ENCODE data around the gene TMEM132A. TPM values are rescaled to one million over a fixed set of nuclear protein-coding genes. Genes with fewer than 3 reads are reported as not detected.

TMEM132A gene
- polyA plus RNA-seq, 1 experiment: 17.9 TPM

DNA sequence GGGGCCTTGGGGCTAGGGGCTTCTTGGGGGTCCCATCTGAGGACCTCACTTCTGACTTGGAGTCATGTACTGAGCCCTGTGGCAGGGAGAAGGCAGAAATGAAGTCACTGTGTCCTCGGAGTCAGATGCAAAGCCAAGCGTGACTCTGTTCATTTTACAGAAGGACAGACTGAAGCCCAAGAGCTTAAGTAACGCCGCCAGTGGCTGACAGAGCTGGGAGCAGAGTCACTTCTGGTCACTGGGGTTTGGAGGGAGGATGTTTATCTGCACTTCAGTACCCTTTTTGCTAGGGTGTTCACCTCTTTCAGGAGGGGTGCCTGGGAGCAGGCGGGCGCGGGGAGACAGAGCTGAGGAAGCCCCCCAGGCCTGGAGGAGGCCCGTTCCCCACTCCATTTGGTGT is 57.9 kb downstream of the TMEM132A start:
- Histone ChIP-seq H3K27me3 (ENCODE audit: control insufficient read depth, insufficient read depth, low read length) (peaks cover 2% of the 10 kb centered on the region), H3K36me3 (ENCODE audit: control insufficient read depth, insufficient read depth, low read length) (no peaks in the 10 kb centered on the region), H3K4me3 (ENCODE audit: low read depth, low read length) (no peak overlapping the region)
- ChIA-PET POLR2A (no interaction called here), CTCF (interaction anchor here (2.6 kb wide), 1 partner anchor 12 kb away, joined by 10 read pairs; no protein-coding TSS in a partner anchor)
- no peak for DNase-seq (ENCODE audit: low read depth)
- TF ChIP-seq, protein P1, sequence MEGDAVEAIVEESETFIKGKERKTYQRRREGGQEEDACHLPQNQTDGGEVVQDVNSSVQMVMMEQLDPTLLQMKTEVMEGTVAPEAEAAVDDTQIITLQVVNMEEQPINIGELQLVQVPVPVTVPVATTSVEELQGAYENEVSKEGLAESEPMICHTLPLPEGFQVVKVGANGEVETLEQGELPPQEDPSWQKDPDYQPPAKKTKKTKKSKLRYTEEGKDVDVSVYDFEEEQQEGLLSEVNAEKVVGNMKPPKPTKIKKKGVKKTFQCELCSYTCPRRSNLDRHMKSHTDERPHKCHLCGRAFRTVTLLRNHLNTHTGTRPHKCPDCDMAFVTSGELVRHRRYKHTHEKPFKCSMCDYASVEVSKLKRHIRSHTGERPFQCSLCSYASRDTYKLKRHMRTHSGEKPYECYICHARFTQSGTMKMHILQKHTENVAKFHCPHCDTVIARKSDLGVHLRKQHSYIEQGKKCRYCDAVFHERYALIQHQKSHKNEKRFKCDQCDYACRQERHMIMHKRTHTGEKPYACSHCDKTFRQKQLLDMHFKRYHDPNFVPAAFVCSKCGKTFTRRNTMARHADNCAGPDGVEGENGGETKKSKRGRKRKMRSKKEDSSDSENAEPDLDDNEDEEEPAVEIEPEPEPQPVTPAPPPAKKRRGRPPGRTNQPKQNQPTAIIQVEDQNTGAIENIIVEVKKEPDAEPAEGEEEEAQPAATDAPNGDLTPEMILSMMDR (IDR thresholded peaks at IDR 0.05; ENCODE audit: insufficient read depth, low read depth, low read length): no peak

DNA sequence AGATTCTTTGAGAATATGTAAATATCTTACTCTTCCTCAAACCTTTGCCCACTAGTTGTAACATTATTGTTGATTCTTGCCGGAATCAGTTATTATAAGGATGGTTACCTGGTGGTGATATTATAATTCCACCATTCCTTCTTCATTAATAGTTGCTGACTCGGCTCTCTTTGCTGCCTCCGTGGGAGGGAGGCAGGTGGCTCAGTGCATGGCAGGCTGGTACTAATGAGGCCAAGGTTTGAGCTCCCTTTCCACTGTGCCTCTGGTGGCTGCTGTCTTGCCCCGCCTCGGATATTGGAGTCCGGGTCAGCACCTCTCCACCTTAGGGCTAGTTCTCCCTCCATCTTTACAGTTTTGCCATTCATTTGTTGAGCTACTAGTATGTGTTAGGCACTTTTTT is 59.9 kb downstream of the TMEM132A start:
- ChIA-PET CTCF (interaction anchor here (1.5 to 1.6 kb wide), 2 partner anchors 14 to 18 kb away, joined by 3 to 5 read pairs; no protein-coding TSS in a partner anchor), POLR2A (no interaction called here)
- no peak for DNase-seq (ENCODE audit: low read depth)
- H3K27me3 ChIP-seq (ENCODE audit: control insufficient read depth, insufficient read depth, low read length): peaks cover 7% of the 10 kb centered on the region
- TF ChIP-seq, protein P1 (IDR thresholded peaks at IDR 0.05; ENCODE audit: insufficient read depth, low read depth, low read length): no peak
- H3K4me3 ChIP-seq (ENCODE audit: low read depth, low read length): no peak overlapping the region
- H3K36me3 ChIP-seq (ENCODE audit: control insufficient read depth, insufficient read depth, low read length): no peaks in the 10 kb centered on the region

DNA sequence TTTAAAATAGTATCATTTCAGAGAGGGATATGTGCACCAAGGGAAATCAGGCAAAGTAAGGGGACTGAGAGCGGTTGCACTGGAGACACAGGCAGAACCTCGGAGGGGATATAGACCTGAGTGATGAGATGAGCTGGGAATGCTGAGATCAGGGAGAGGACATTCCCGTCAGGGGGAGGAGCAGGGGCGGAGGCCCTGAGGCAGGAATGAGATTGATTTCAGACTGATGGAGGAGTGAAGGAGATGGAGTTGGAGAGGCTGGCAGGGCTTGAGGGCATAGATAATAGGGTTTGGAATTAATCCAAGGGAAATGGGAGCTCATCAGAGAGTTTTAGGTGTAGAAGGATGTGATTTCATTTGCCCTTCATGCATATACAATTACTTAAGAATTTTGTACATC is 60.4 kb downstream of the TMEM132A start:
- TF ChIP-seq, protein P1 (IDR thresholded peaks at IDR 0.05; ENCODE audit: insufficient read depth, low read depth, low read length): no peak
- ChIA-PET POLR2A (no interaction called here), CTCF (interaction anchor here (1.5 to 1.6 kb wide), 2 partner anchors 15 to 18 kb away, joined by 3 to 5 read pairs; no protein-coding TSS in a partner anchor)
- H3K27me3 ChIP-seq (ENCODE audit: control insufficient read depth, insufficient read depth, low read length): peaks cover 10% of the 10 kb centered on the region
- H3K36me3 ChIP-seq (ENCODE audit: control insufficient read depth, insufficient read depth, low read length): no peaks in the 10 kb centered on the region
- no peak for DNase-seq (ENCODE audit: low read depth)
- no peak overlapping the region for H3K4me3 ChIP-seq (ENCODE audit: low read depth, low read length)

DNA sequence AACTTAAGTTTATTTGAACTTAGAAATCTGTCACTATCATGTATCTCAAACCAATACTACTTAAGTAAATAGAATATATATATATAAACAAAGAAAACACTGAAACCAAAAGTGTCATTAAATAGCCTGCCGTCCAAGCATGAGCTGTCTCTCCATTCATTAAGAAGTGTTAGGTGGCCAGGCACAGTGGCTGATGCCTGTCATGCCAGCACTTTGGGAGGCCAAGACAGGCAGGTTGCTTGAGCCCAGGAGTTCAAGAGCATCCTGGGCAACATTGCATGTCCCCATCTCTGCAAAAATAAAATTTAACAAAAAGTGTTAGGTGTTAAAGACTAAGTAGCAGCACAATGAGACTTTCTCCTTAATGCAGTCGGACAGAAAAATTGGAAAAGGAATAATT is 61.2 kb downstream of the TMEM132A start:
- ChIA-PET POLR2A (no interaction called here), CTCF (interaction anchor here (1.5 to 1.6 kb wide), 2 partner anchors 16 to 19 kb away, joined by 3 to 5 read pairs; no protein-coding TSS in a partner anchor)

DNA sequence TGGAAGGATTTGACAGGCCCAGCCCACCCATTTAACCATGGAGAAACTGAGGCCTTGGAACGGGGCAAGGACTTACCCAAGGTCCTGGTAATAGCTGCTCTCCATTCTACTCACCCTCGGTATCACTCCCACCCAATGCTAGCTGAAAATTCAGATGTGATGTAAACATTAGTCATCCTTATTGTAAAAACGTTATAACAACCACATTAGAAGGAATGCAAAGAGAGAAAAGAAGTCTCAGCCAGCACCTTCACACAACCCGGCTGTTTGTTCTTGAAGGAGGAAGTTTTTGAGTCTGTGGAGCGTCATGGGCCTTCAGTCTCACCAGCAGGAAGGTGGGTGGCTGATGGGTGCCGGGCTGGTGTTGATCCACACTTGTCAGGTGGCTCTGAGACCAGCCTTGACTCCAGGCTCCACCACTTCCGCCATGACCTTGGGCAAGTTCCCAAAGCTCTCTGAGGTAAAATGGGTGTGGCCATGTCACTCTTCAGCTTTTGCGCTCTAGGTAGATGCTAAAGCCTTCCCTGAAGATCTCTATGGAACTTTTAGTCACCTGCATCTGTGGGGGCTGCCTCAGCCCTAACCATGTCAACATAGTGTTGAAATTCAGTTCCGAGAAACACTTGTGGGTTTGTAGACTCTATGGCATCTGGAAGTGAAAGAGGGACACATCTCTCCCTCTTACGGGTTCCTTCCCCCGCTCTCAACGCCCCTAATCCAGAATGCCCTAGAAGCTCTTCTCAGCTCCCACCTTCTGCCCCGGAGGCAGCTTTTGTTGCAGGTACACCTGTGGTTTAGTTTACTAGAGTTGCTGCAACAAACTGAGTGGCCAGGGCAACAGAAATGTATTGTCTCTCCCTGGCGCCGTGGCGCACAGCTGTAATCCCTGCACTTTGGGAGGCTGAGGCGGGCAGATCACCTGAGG is 62.0 kb downstream of the TMEM132A start:
- peaks cover 10% of the 10 kb centered on the region for H3K27me3 ChIP-seq (ENCODE audit: control insufficient read depth, insufficient read depth, low read length)

More for the DNA sequence above, 61.2 kb downstream of the TMEM132A start:
- no peaks in the 10 kb centered on the region for H3K36me3 ChIP-seq (ENCODE audit: control insufficient read depth, insufficient read depth, low read length)
- TF ChIP-seq, protein P1 (IDR thresholded peaks at IDR 0.05; ENCODE audit: insufficient read depth, low read depth, low read length): no peak
- peaks cover 10% of the 10 kb centered on the region for H3K27me3 ChIP-seq (ENCODE audit: control insufficient read depth, insufficient read depth, low read length)
- no peak overlapping the region for H3K4me3 ChIP-seq (ENCODE audit: low read depth, low read length)
- DNase-seq (ENCODE audit: low read depth): no peak

More for the DNA sequence above, 62.0 kb downstream of the TMEM132A start:
- CTCF ChIA-PET: interaction anchor here (1.3 kb wide), 1 partner anchor 17 kb away, joined by 5 read pairs; no protein-coding TSS in a partner anchor
- Histone ChIP-seq H3K4me3 (ENCODE audit: low read depth, low read length) (no peak overlapping the region), H3K36me3 (ENCODE audit: control insufficient read depth, insufficient read depth, low read length) (no peaks in the 10 kb centered on the region)
- DNase-seq (ENCODE audit: low read depth): no peak
- TF ChIP-seq, protein P1 (IDR thresholded peaks at IDR 0.05; ENCODE audit: insufficient read depth, low read depth, low read length): no peak
- POLR2A ChIA-PET: no interaction called here
